Measurements from ENCODE around the gene MRC1.

Gene MRC1

DNA sequence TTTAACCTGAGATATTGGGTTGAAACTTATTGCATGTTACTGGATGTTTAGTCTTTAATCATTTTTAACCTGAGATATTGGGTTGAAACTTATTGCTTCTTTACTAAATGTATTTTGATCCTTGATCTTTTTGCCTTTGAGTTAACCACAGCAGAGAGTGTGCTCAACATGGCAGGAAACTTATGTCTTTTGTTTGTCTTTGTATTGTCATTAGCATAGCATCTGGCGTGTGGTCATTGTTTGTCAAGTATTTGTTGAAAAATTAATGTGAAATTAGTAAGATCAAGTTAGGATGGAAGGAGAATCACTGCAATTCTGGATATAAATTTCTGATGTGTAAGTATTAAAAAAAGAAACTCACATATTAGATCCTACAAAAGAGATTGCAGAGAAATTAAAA is 8.2 kb downstream of the MRC1 start:
- 91 to 100% methylated on average over 1 of the region's 1 CpG for WGBS, 2 experiments (ENCODE audit: insufficient coverage in 2 of 2)
- H3K9me3 ChIP-seq (ENCODE audit: control insufficient read depth, low read length) = no peaks in the 10 kb centered on the region
- no peak overlapping the region for H3K4me3 ChIP-seq (ENCODE audit: extremely low read depth, insufficient read depth, low read length, poor library complexity, severe bottlenecking)
- H3K27ac ChIP-seq (ENCODE audit: low read depth, low read length, severe bottlenecking) = no peak overlapping the region
- peaks cover 5% of the 10 kb centered on the region for H3K4me1 ChIP-seq (ENCODE audit: control insufficient read depth, insufficient read depth, low read length, poor library complexity, severe bottlenecking)
- H3K36me3 ChIP-seq (ENCODE audit: control insufficient read depth, insufficient read depth, low read length) = no peaks in the 10 kb centered on the region

DNA sequence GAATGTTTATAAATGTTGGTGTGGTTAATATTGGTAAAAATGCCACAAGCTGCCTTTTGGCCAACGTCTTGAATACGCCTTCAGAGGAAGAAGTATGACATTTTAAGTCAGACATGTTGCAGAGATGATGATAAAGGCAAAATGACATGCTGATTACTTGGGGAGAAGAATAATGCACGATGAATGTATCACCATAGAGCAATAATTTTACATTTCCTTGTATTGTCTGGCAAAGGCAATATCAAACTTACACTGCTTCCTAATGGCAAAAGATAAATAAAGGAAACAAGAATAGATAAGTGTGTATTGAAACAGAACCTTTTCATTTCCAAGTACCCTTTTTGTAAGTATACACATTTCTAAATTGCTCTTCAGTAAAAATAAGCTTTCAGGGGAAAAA is 8.6 kb downstream of the MRC1 start:
- no peak overlapping the region for H3K27ac ChIP-seq (ENCODE audit: low read depth, low read length, severe bottlenecking)
- 93 to 100% methylated on average over 2 of the region's 3 CpGs for WGBS, 2 experiments (ENCODE audit: insufficient coverage in 2 of 2)
- no peaks in the 10 kb centered on the region for H3K9me3 ChIP-seq (ENCODE audit: control insufficient read depth, low read length)
- H3K36me3 ChIP-seq (ENCODE audit: control insufficient read depth, insufficient read depth, low read length) = no peaks in the 10 kb centered on the region
- H3K4me3 ChIP-seq (ENCODE audit: extremely low read depth, insufficient read depth, low read length, poor library complexity, severe bottlenecking) = no peak overlapping the region
- H3K4me1 ChIP-seq (ENCODE audit: control insufficient read depth, insufficient read depth, low read length, poor library complexity, severe bottlenecking) = peaks cover 5% of the 10 kb centered on the region

DNA sequence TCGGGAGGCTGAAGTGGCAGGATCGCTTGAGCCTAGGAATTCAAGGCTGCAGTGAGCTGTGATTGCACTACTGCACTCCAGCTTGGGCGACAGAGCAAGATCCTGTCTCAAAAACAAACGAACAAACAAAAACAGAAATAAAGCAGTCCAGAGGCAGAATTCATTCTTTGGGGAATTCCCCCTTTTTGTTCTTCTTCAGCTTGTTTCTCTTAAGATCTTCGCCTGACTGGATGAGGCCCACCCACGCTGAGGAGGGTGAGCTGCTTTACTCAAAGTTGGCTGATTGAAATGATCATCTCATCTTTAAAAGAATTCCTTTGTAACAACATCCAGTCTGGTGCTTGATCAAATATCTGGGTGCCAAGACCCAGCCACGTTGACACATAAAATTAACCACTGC is 10.7 kb downstream of the MRC1 start:
- Histone ChIP-seq H3K4me3 (ENCODE audit: extremely low read depth, insufficient read depth, low read length, poor library complexity, severe bottlenecking) (no peak overlapping the region), H3K27ac (ENCODE audit: low read depth, low read length, severe bottlenecking) (no peak overlapping the region), H3K9me3 (ENCODE audit: control insufficient read depth, low read length) (no peaks in the 10 kb centered on the region), H3K4me1 (ENCODE audit: control insufficient read depth, insufficient read depth, low read length, poor library complexity, severe bottlenecking) (peaks cover 5% of the 10 kb centered on the region), H3K36me3 (ENCODE audit: control insufficient read depth, insufficient read depth, low read length) (no peaks in the 10 kb centered on the region)
- 90 to 92% methylated on average over 4 to 5 of the region's 7 CpGs for WGBS, 2 experiments (ENCODE audit: insufficient coverage in 2 of 2)

DNA sequence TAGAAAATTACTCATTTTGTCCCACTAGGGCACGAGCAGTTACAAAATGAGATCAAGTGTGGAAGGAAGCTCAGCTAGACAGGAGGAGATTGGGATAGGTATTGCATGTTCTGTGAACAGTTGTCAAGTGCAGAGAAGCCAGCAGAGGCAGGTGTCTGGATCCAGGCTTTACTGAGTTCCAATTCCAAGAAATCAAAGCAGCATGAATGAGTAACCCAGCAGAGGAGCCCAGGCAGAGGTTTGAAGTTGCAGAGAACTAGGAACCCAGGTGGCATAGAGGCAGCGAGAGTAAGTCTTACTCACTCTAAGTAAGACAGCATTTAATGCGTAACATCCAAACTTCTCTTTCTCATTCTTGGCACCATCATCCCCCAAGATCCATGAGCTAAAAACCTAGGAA is 11.8 kb downstream of the MRC1 start:
- Histone ChIP-seq H3K9me3 (ENCODE audit: control insufficient read depth, low read length) (no peaks in the 10 kb centered on the region), H3K4me3 (ENCODE audit: extremely low read depth, insufficient read depth, low read length, poor library complexity, severe bottlenecking) (no peak overlapping the region), H3K27ac (ENCODE audit: low read depth, low read length, severe bottlenecking) (no peak overlapping the region), H3K36me3 (ENCODE audit: control insufficient read depth, insufficient read depth, low read length) (no peaks in the 10 kb centered on the region), H3K4me1 (ENCODE audit: control insufficient read depth, insufficient read depth, low read length, poor library complexity, severe bottlenecking) (no peaks in the 10 kb centered on the region)
- 82 to 96% methylated on average over 2 to 3 of the region's 3 CpGs for WGBS, 2 experiments (ENCODE audit: insufficient coverage in 2 of 2)

DNA sequence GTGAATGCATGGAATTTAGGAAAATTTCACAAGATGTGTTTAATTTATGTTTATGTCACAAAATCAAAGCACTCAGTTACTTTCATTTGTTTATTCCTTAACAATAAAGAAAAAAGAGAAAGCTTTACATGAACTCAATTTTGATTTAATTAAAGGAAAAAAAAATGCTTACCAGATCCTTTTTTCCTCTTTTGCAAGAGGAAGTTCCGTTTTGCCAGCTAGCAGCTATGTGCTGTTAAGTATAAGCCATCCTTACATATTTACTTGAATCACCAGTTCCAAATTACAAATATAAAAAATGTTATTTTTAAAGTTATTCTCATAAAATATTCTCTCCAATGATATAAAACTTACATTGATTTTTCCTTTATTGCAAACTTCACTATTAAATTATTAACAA is 12.7 kb downstream of the MRC1 start:
- H3K9me3 ChIP-seq (ENCODE audit: control insufficient read depth, low read length) = no peaks in the 10 kb centered on the region
- H3K4me1 ChIP-seq (ENCODE audit: control insufficient read depth, insufficient read depth, low read length, poor library complexity, severe bottlenecking) = no peaks in the 10 kb centered on the region
- no peak overlapping the region for H3K4me3 ChIP-seq (ENCODE audit: extremely low read depth, insufficient read depth, low read length, poor library complexity, severe bottlenecking)
- H3K27ac ChIP-seq (ENCODE audit: low read depth, low read length, severe bottlenecking) = no peak overlapping the region
- no peaks in the 10 kb centered on the region for H3K36me3 ChIP-seq (ENCODE audit: control insufficient read depth, insufficient read depth, low read length)
- WGBS, 2 experiments (ENCODE audit: insufficient coverage in 2 of 2) = no CpG with 5 or more reads among the region's 1 CpG

DNA sequence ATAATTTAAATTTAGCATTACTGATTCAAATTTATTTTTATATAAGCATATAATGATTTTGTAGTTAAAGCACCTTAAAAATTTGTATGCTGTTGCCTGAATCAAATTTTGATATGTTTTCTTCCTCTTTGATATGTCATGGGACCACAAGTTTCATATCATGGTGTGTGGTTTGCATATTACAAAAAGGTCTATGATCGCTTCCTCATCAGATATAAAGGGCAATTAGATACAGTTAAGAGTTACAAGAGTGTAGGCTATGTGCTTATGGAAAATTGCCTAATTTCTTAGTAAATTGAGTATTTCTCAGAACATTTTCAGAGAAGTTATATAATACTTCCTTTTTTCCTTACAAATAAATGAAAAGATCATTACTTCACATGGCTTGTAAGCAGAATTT is 22.2 kb downstream of the MRC1 start:
- no CpG with 5 or more reads among the region's 1 CpG for WGBS, 2 experiments (ENCODE audit: insufficient coverage in 2 of 2)
- Histone ChIP-seq H3K27ac (ENCODE audit: low read depth, low read length, severe bottlenecking) (no peak overlapping the region), H3K4me3 (ENCODE audit: extremely low read depth, insufficient read depth, low read length, poor library complexity, severe bottlenecking) (no peak overlapping the region), H3K9me3 (ENCODE audit: control insufficient read depth, low read length) (no peaks in the 10 kb centered on the region), H3K36me3 (ENCODE audit: control insufficient read depth, insufficient read depth, low read length) (no peaks in the 10 kb centered on the region), H3K4me1 (ENCODE audit: control insufficient read depth, insufficient read depth, low read length, poor library complexity, severe bottlenecking) (peaks cover 20% of the 10 kb centered on the region)

DNA sequence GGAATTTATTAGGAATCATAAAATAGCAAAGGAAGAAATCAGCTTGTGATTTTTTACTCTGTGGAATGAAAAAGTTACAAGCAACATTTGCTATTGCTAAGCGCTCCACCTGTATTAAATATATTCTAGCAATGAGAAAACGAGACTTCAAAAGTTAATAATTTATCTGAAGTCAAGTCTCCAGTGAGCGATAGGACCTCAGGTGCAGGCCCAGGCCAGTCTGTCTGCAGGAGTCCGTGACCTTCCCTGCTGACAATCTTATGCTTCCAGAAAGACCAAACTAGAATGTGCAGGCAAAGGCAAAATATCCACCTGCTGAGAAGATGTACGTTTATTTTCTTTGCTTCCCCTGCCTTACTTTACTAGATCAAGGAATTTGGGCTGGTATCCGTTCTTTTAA is 22.7 kb downstream of the MRC1 start:
- Histone ChIP-seq H3K4me1 (ENCODE audit: control insufficient read depth, insufficient read depth, low read length, poor library complexity, severe bottlenecking) (peaks cover 22% of the 10 kb centered on the region), H3K4me3 (ENCODE audit: extremely low read depth, insufficient read depth, low read length, poor library complexity, severe bottlenecking) (no peak overlapping the region), H3K9me3 (ENCODE audit: control insufficient read depth, low read length) (no peaks in the 10 kb centered on the region), H3K36me3 (ENCODE audit: control insufficient read depth, insufficient read depth, low read length) (no peaks in the 10 kb centered on the region), H3K27ac (ENCODE audit: low read depth, low read length, severe bottlenecking) (no peak overlapping the region)
- 89 to 90% methylated on average over 5 of the region's 6 CpGs for WGBS, 2 experiments (ENCODE audit: insufficient coverage in 2 of 2)

DNA sequence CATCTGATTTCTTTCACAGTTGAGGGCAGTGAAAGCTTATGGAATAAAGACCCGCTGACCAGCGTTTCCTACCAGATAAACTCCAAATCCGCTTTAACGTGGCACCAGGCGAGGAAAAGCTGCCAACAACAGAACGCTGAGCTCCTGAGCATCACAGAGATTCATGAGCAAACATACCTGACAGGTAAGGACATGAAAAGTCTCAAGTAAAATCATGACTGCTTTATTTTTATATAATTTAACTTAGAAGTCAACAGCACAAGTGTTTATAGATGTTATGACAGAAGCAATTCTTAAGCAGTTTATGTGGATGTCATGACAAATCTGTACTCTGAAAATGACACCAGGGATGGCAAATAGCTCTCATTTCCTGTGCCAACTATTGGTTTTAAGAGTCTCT is 24.5 kb downstream of the MRC1 start:
- H3K27ac ChIP-seq (ENCODE audit: low read depth, low read length, severe bottlenecking) = no peak overlapping the region
- H3K4me1 ChIP-seq (ENCODE audit: control insufficient read depth, insufficient read depth, low read length, poor library complexity, severe bottlenecking) = peaks cover 28% of the 10 kb centered on the region
- no peaks in the 10 kb centered on the region for H3K9me3 ChIP-seq (ENCODE audit: control insufficient read depth, low read length)
- 87 to 91% methylated on average over 4 to 6 of the region's 6 CpGs for WGBS, 2 experiments (ENCODE audit: insufficient coverage in 2 of 2)
- H3K4me3 ChIP-seq (ENCODE audit: extremely low read depth, insufficient read depth, low read length, poor library complexity, severe bottlenecking) = no peak overlapping the region
- H3K36me3 ChIP-seq (ENCODE audit: control insufficient read depth, insufficient read depth, low read length) = no peaks in the 10 kb centered on the region

DNA sequence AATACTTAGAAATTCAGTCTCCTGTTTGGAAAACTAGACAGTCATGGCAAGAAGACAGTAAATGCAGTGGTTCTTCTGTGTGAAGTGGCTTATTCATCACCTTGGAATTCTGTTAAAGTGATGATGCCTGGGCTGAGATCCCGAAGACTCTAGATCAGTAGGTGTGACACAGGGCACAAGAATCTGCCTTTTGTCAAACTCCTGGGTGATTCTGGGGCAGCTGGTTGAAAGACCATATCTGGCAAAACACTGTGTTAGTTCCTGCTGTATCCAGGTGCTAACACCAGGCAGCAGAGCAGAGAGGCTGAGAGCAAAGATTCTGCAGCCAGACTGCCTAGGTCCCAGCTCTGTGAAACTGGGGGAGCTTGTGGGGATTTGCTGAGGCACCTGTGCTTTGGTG is 26.5 kb downstream of the MRC1 start:
- peak overlapping the region; percentile 94 for H3K27ac ChIP-seq (ENCODE audit: low read depth, low read length, severe bottlenecking)
- WGBS, 2 experiments (ENCODE audit: insufficient coverage in 2 of 2) = 14 to 38% methylated on average over 1 of the region's 1 CpG
- H3K9me3 ChIP-seq (ENCODE audit: control insufficient read depth, low read length) = no peaks in the 10 kb centered on the region
- H3K36me3 ChIP-seq (ENCODE audit: control insufficient read depth, insufficient read depth, low read length) = no peaks in the 10 kb centered on the region
- no peak overlapping the region for H3K4me3 ChIP-seq (ENCODE audit: extremely low read depth, insufficient read depth, low read length, poor library complexity, severe bottlenecking)
- peaks cover 28% of the 10 kb centered on the region for H3K4me1 ChIP-seq (ENCODE audit: control insufficient read depth, insufficient read depth, low read length, poor library complexity, severe bottlenecking)

DNA sequence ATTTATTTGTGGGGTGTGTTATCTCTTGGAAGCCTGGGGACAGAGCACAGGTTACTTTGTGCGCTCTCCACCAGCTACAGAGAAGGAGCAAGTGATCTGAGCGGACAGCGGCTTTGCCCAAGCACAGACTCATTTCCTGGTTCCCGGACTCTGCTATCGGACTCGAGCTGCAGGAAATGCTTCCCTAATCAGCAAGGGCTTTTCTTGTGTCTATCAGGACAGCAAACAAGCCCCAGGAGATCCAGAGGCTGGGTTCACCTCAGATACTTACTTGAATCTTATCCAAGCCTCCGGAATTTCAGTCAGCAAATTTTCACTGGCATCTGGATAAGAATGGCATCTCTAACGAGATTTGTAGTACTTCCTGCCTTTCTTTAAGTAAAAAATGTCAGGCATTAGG is 27.8 kb downstream of the MRC1 start:
- WGBS, 2 experiments (ENCODE audit: insufficient coverage in 2 of 2) = 4 to 7% methylated on average over 5 to 6 of the region's 8 CpGs
- H3K4me3 ChIP-seq (ENCODE audit: extremely low read depth, insufficient read depth, low read length, poor library complexity, severe bottlenecking) = no peak overlapping the region
- H3K27ac ChIP-seq (ENCODE audit: low read depth, low read length, severe bottlenecking) = peak overlapping the region; percentile 94
- no peaks in the 10 kb centered on the region for H3K36me3 ChIP-seq (ENCODE audit: control insufficient read depth, insufficient read depth, low read length)
- no peaks in the 10 kb centered on the region for H3K9me3 ChIP-seq (ENCODE audit: control insufficient read depth, low read length)
- peaks cover 28% of the 10 kb centered on the region for H3K4me1 ChIP-seq (ENCODE audit: control insufficient read depth, insufficient read depth, low read length, poor library complexity, severe bottlenecking)

DNA sequence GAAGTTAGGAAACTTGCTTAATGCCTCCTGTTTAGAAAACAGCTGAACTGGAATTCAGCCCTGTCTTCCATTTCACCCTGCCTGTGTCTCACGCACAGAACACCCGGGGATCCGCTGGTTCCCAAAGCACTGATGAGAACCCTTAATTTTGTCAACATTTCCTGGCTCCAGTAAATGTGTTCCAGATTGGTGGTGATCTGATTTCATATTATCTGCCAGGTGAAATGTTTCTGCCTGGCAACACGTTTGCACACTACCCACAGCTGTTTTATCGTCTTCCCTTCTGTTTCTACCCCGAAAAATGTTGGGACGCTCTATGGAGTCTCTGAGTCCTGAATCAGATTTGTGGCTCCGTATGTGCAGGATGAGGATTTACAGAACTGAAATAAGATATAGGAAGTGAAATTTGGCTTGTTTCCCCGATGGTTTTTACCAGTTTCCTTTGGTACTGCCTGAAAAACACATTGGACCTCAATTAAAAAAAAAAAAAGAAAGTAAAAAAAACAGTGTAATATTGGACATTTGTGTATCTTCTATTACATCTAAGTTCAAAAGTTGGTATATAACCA is 29.0 kb downstream of the MRC1 start:
- Histone ChIP-seq H3K4me1 (ENCODE audit: control insufficient read depth, insufficient read depth, low read length, poor library complexity, severe bottlenecking) (peaks cover 28% of the 10 kb centered on the region), H3K4me3 (ENCODE audit: extremely low read depth, insufficient read depth, low read length, poor library complexity, severe bottlenecking) (no peak overlapping the region), H3K36me3 (ENCODE audit: control insufficient read depth, insufficient read depth, low read length) (no peaks in the 10 kb centered on the region), H3K27ac (ENCODE audit: low read depth, low read length, severe bottlenecking) (peak overlapping the region; percentile 54), H3K9me3 (ENCODE audit: control insufficient read depth, low read length) (no peaks in the 10 kb centered on the region)
- 86% methylated on average over 6 of the region's 9 CpGs; no CpG with 5 or more reads in 1 of the 2 experiments for WGBS, 2 experiments (ENCODE audit: insufficient coverage in 2 of 2)

Data from mesodermal cell (in vitro differentiated cells).